ENCODE data around the gene RPS2.

GRCh38 chr16:1992704-1993317 is 28.2 kb upstream of the RPS2 start:
- TF ChIP-seq CTCF (IDR thresholded peaks at IDR 0.05): no peak
- TF ChIP-seq POLR2A (IDR thresholded peaks at IDR 0.05): no peak
- no peak for TF ChIP-seq POLR2AphosphoS5 (IDR thresholded peaks at IDR 0.05)
